IMR-90 (cell line): ENCODE results near the gene NFATC1. TPM values are rescaled to one million over a fixed set of nuclear protein-coding genes. Genes with fewer than 3 reads are reported as not detected.

Experiments
- ATAC-seq: fragments of 200-7000 bp; cut with Tn5 transposase; 2 replicates; pipeline ENCODE4 v1.9.1; 2020; ENCODE audit warnings: low read depth, mild to moderate bottlenecking, moderate library complexity
- BruUV-seq: library from RNA; stranded (reverse); fragments of 400-500 nt; replicated peaks from 2 replicates; lab custom pipeline; 2021; lab: Mats Ljungman, UMichigan
- CTCF ChIA-PET: fragments of 300-600 bp; formaldehyde crosslinking; extraction: SDS; loops from one replicate; lab custom pipeline; 2021; ENCODE audit warnings: antibody characterized with exemption; lab: Yijun Ruan, JAX
- POLR2A ChIA-PET: fragments of 300-600 bp; sonication (Branson Sonifier 250); formaldehyde crosslinking; loops from one replicate; lab custom pipeline; 2022; ENCODE audit warnings: antibody characterized with exemption; ENCODE audit not compliant: unreplicated experiment; lab: Charles Lee
- DNase-seq: peaks from one replicate; pipeline ENCODE4 v3.0.0; 2013
- H2AFZ ChIP-seq: replicated peaks from 2 replicates; pipeline ENCODE3; 2013; ENCODE audit warnings: low read length, mild to moderate bottlenecking; ENCODE audit not compliant: poor library complexity
- H2AK5ac ChIP-seq: 2 replicates; pipeline ENCODE4 v1.6.1; 2013; ENCODE audit warnings: low read depth, low read length, inconsistent platforms
- H2AK9ac ChIP-seq: replicated peaks from 2 replicates; pipeline ENCODE3; 2013; ENCODE audit warnings: mild to moderate bottlenecking, low read depth, low read length, moderate library complexity; ENCODE audit not compliant: poor library complexity
- H2BK120ac ChIP-seq: 2 replicates; pipeline ENCODE4 v1.6.1; 2013; ENCODE audit warnings: low read depth, low read length, inconsistent platforms
- H2BK15ac ChIP-seq: 3 replicates; pipeline ENCODE4 v1.6.1; 2013; ENCODE audit warnings: low read depth, low read length, inconsistent platforms
- H2BK20ac ChIP-seq: 2 replicates; pipeline ENCODE4 v1.6.1; 2013; ENCODE audit warnings: low read depth, mild to moderate bottlenecking, inconsistent platforms, low read length, moderate library complexity
- H2BK5ac ChIP-seq: 2 replicates; pipeline ENCODE4 v1.6.1; 2013; ENCODE audit warnings: mild to moderate bottlenecking, low read depth, low read length, inconsistent platforms; ENCODE audit not compliant: poor library complexity, severe bottlenecking
- H3K14ac ChIP-seq: replicated peaks from 2 replicates; pipeline ENCODE4 v1.6.1; 2013; ENCODE audit warnings: low read depth, low read length, inconsistent platforms
- H3K18ac ChIP-seq: 2 replicates; pipeline ENCODE4 v1.6.1; 2013; ENCODE audit warnings: low read depth, low read length, control low read depth
- H3K23ac ChIP-seq: 2 replicates; pipeline ENCODE4 v1.6.1; 2013; ENCODE audit warnings: low read depth, low read length, inconsistent platforms
- H3K27ac ChIP-seq: 2 replicates; pipeline ENCODE4 v1.5.1; 2013; ENCODE audit warnings: mild to moderate bottlenecking, control low read depth, low read length; ENCODE audit not compliant: insufficient read depth
- H3K27me3 ChIP-seq: 2 replicates; pipeline ENCODE4 v1.6.1; 2013; ENCODE audit warnings: low read length; ENCODE audit not compliant: control insufficient read depth, insufficient read depth
- H3K36me3 ChIP-seq: 2 replicates; pipeline ENCODE4 v1.6.1; 2013; ENCODE audit warnings: low read length, mixed read lengths; ENCODE audit not compliant: control insufficient read depth, insufficient read depth
- H3K4ac ChIP-seq: 2 replicates; pipeline ENCODE4 v1.6.1; 2013; ENCODE audit warnings: low read depth, low read length, inconsistent platforms
- H3K4me1 ChIP-seq: 2 replicates; pipeline ENCODE4 v1.6.1; 2013; ENCODE audit warnings: low read length, mixed read lengths; ENCODE audit not compliant: control insufficient read depth, insufficient read depth
- H3K4me2 ChIP-seq: 2 replicates; pipeline ENCODE4 v1.6.1; 2013; ENCODE audit warnings: low read depth, mild to moderate bottlenecking, control low read depth, low read length, moderate library complexity
- H3K4me3 ChIP-seq: 2 replicates; pipeline ENCODE4 v1.5.1; 2013; ENCODE audit warnings: low read depth, mild to moderate bottlenecking, control low read depth, low read length, moderate library complexity; ENCODE audit not compliant: insufficient read depth
- H3K56ac ChIP-seq: 2 replicates; pipeline ENCODE4 v1.6.1; 2013; ENCODE audit warnings: low read length, inconsistent platforms; ENCODE audit not compliant: insufficient read depth; ENCODE audit errors: extremely low read depth
- H3K79me1 ChIP-seq, 2 experiments: 2 replicates each; pipeline ENCODE4 v1.6.1; 2013; ENCODE audit warnings: low read length in 2 of 2, inconsistent platforms in 1 of 2, low read depth in 1 of 2
- H3K9ac ChIP-seq: 2 replicates; pipeline ENCODE4 v1.6.1; 2013; ENCODE audit warnings: low read depth, low read length, control low read depth
- H3K9me1 ChIP-seq: 2 replicates; pipeline ENCODE4 v1.6.1; 2013; ENCODE audit warnings: low read length, inconsistent platforms; ENCODE audit not compliant: insufficient read depth
- H3K9me3 ChIP-seq: 2 replicates; pipeline ENCODE4 v1.6.1; 2013; ENCODE audit warnings: low read length; ENCODE audit not compliant: control insufficient read depth, insufficient read depth
- H4K20me1 ChIP-seq: 2 replicates; pipeline ENCODE4 v1.6.1; 2013; ENCODE audit warnings: low read length, inconsistent platforms; ENCODE audit not compliant: insufficient read depth
- H4K5ac ChIP-seq: 2 replicates; pipeline ENCODE4 v1.6.1; 2013; ENCODE audit warnings: mild to moderate bottlenecking, low read depth, low read length, control low read depth
- H4K8ac ChIP-seq, 2 experiments: 2 replicates each; pipeline ENCODE4 v1.6.1; 2013; ENCODE audit warnings: low read depth in 2 of 2, low read length in 2 of 2, control low read depth in 1 of 2, inconsistent platforms in 1 of 2
- H4K91ac ChIP-seq: 2 replicates; pipeline ENCODE4 v1.6.1; 2013; ENCODE audit warnings: low read depth, low read length, inconsistent platforms; ENCODE audit not compliant: insufficient read depth
- BHLHE40 ChIP-seq: fragments of 150-350 bp; IDR thresholded peaks from 2 replicates; pipeline ENCODE4 v1.6.1; 2016; ENCODE audit warnings: mild to moderate bottlenecking, low read depth, low read length
- CEBPB ChIP-seq: IDR thresholded peaks from 2 replicates; pipeline ENCODE4 v1.6.1; 2012; ENCODE audit warnings: low read depth, low read length, improper control_type of control experiment
- CHD1 ChIP-seq: IDR thresholded peaks from 2 replicates; pipeline ENCODE4 v1.6.1; 2012; ENCODE audit warnings: low read depth, low read length, improper control_type of control experiment
- CTCF ChIP-seq: conservative IDR thresholded peaks from 2 replicates; pipeline ENCODE4 v1.5.1; 2012; ENCODE audit warnings: mild to moderate bottlenecking, low read depth, low read length, improper control_type of control experiment
- ELK1 ChIP-seq: fragments of 150-350 bp; IDR thresholded peaks from 2 replicates; pipeline ENCODE4 v1.6.1; 2016; ENCODE audit warnings: low read depth, mild to moderate bottlenecking, low read length, moderate library complexity, borderline replicate concordance
- FOS ChIP-seq: fragments of 150-350 bp; IDR thresholded peaks from 2 replicates; pipeline ENCODE4 v1.6.1; 2016; ENCODE audit warnings: low read depth, low read length
- MAFK ChIP-seq: IDR thresholded peaks from 2 replicates; pipeline ENCODE4 v1.6.1; 2012; ENCODE audit warnings: low read depth, low read length, improper control_type of control experiment
- MAZ ChIP-seq: IDR thresholded peaks from 2 replicates; pipeline ENCODE4 v1.6.1; 2012; ENCODE audit warnings: low read depth, mild to moderate bottlenecking, low read length, improper control_type of control experiment, moderate library complexity, borderline replicate concordance
- MXI1 ChIP-seq: IDR thresholded peaks from 2 replicates; pipeline ENCODE4 v1.6.1; 2012; ENCODE audit warnings: low read depth, mild to moderate bottlenecking, low read length, moderate library complexity, borderline replicate concordance
- NFE2L2 ChIP-seq: fragments of 150-350 bp; IDR thresholded peaks from 2 replicates; pipeline ENCODE4 v1.6.1; 2016; ENCODE audit warnings: low read depth, mild to moderate bottlenecking, low read length
- POLR2A ChIP-seq: IDR thresholded peaks from 2 replicates; pipeline ENCODE4 v1.6.1; 2012; ENCODE audit warnings: mild to moderate bottlenecking, low read depth, low read length
- RAD21 ChIP-seq: IDR thresholded peaks from 2 replicates; pipeline ENCODE4 v1.6.1; 2012; ENCODE audit warnings: low read length, improper control_type of control experiment
- RCOR1 ChIP-seq: IDR thresholded peaks from 2 replicates; pipeline ENCODE4 v1.6.1; 2012; ENCODE audit warnings: mild to moderate bottlenecking, low read length, improper control_type of control experiment; ENCODE audit not compliant: insufficient replicate concordance
- RFX5 ChIP-seq: IDR thresholded peaks from 2 replicates; pipeline ENCODE4 v1.8.0; 2012; ENCODE audit warnings: low read depth, mild to moderate bottlenecking, low read length, moderate library complexity
- SMC3 ChIP-seq: fragments of 150-350 bp; IDR thresholded peaks from 2 replicates; pipeline ENCODE4 v1.6.1; 2016; ENCODE audit warnings: low read depth, mild to moderate bottlenecking, antibody characterized with exemption, low read length, moderate library complexity
- USF2 ChIP-seq: fragments of 150-350 bp; IDR thresholded peaks from 2 replicates; pipeline ENCODE4 v1.6.1; 2017; ENCODE audit warnings: mild to moderate bottlenecking, antibody characterized with exemption, low read length, low read depth
- WGBS, 2 experiments: methylation state at CpG; one replicate each; pipeline versions ENCODE4 v1.1.5 to v1.1.7; 2013; ENCODE audit warnings: missing lambda C conversion rate in 2 of 2; ENCODE audit not compliant: insufficient read length in 1 of 2; ENCODE audit errors: extremely low coverage in 2 of 2; 5-methylcytosine and 5-hydroxymethylcytosine counted together
- dilution Hi-C: fragments of 300-500 bp; cut with HindIII; formaldehyde crosslinking; loops from one replicate; pipeline ENCODE4 v1.14.3; 2018; ENCODE audit warnings: low sequenced_read_pairs; ENCODE audit not compliant: unreplicated experiment
- in situ Hi-C: fragments of 300-500 bp; cut with MboI; formaldehyde crosslinking; loops from 3 replicates; pipeline ENCODE4 v1.14.3; 2019; ENCODE audit warnings: low sequenced_read_pairs, inconsistent platforms, mixed read lengths
- intact Hi-C: fragments of 100-400 bp; cut with micrococcal nuclease; formaldehyde crosslinking; loops from 2 replicates; pipeline ENCODE4 v1.10.0; 2022
- polyA plus RNA-seq, 3 experiments: library from polyadenylated mRNA; depleted of rRNA; stranded (reverse); fragments of >200 nt; gene quantifications; 2 replicates each; pipeline ENCODE4 v1.2.3, GENCODE V29; 2012; ENCODE audit warnings: low replicate concordance in 1 of 3
- total RNA-seq: library from RNA; depleted of rRNA; stranded (reverse); fragments of >200 nt; gene quantifications from 2 replicates; pipeline ENCODE4 v1.2.3, GENCODE V29; 2012

Gene NFATC1
- total and polyA plus RNA-seq, 2 of the 4 experiments (the other 2 are of a cell fraction) = 0.36 to 1.8 TPM

GRCh38 chr18:79490626-79491041 lies 94.9 kb downstream of the NFATC1 start:
- Histone ChIP-seq H2AFZ (no peak overlapping the region), H3K9me3 (no peaks in the 10 kb centered on the region), H3K79me1 (no peaks in the 10 kb centered on the region), H4K20me1 (0 out of 2 replicates have a peak, but pooled peaks cover 1% of the 10 kb centered on the region), H4K5ac (no peak overlapping the region), H3K4me1 (peaks cover 3% of the 10 kb centered on the region; the same call in 1 of the 2 replicates), H3K9ac (no peak overlapping the region), H3K18ac (no peak overlapping the region), H3K56ac (no peak overlapping the region; the same call in 1 of the 2 replicates), H3K14ac (no peak overlapping the region), H3K4me2 (no peak overlapping the region), H2AK5ac (no peak overlapping the region), H3K4ac (no peak overlapping the region), H2BK20ac (no peak overlapping the region), H2BK5ac (no peak overlapping the region), H2BK15ac (no peak overlapping the region), H4K91ac (no peak overlapping the region), H2AK9ac (no peak overlapping the region), H3K4me3 (no peak overlapping the region), H3K27ac (no peak overlapping the region), H3K23ac (no peak overlapping the region), H4K8ac (no peak overlapping the region), H3K36me3 (no peaks in the 10 kb centered on the region), H3K9me1 (no peaks in the 10 kb centered on the region), H2BK120ac (no peak overlapping the region), H3K27me3 (no peaks in the 10 kb centered on the region)
- ATAC-seq = no peak
- no peak for DNase-seq
- WGBS, 2 experiments = 85% methylated on average over 13 of the region's 22 CpGs; no CpG with 5 or more reads in 1 of the 2 experiments
- TF ChIP-seq CHD1 = no peak
- TF ChIP-seq FOS = no peak
- TF ChIP-seq CEBPB = no peak
- TF ChIP-seq SMC3 = no peak
- no peak for TF ChIP-seq MAZ
- no peak for TF ChIP-seq ELK1
- TF ChIP-seq RCOR1 = no peak
- no peak for TF ChIP-seq BHLHE40
- TF ChIP-seq POLR2A = no peak
- no peak for TF ChIP-seq NFE2L2
- TF ChIP-seq CTCF = no peak
- no peak for TF ChIP-seq MXI1
- no peak for TF ChIP-seq RFX5
- TF ChIP-seq USF2 = no peak
- TF ChIP-seq RAD21 = no peak
- TF ChIP-seq MAFK = no peak
- CTCF ChIA-PET = no interaction called here
- BruUV-seq = no TSS peak
- dilution Hi-C loops = no loop called here
- intact Hi-C loops = no loop called here
- in situ Hi-C loops = no loop called here
- POLR2A ChIA-PET = no interaction called here
